ENCODE measurements around the gene THBS1. TPM values are rescaled to one million over a fixed set of nuclear protein-coding genes. Genes with fewer than 3 reads are reported as not detected.
A peak's percentile ranks its signal among the peaks of the same experiment; 100 is the strongest.

THBS1 gene
- polyA plus RNA-seq, 1 donor from 2014 or later, result 1.4 TPM

DNA sequence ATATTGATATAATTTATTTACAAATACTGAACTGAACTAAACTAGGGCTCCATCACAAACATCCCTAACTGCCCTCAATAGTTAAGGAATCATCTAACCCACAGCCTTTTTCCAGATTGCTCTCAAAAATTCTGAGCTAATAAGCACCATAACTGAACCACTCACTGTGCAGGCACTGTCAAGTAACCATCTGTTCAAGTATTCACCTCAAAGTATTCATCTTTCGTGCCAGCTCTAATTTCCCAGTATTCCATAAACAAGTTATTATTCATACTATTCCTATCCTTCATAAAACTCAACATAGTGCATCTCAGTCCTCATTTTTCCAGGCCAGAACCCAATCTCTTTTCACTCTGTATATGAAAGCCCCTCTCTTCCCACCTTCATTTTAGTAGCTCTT lies 41.1 kb downstream of the THBS1 start:
- peaks cover 1% of the 10 kb centered on the region for H3K27me3 Mint-ChIP-seq
- no peak overlapping the region for H3K27ac Mint-ChIP-seq
- no peak overlapping the region for H3K4me3 Mint-ChIP-seq

DNA sequence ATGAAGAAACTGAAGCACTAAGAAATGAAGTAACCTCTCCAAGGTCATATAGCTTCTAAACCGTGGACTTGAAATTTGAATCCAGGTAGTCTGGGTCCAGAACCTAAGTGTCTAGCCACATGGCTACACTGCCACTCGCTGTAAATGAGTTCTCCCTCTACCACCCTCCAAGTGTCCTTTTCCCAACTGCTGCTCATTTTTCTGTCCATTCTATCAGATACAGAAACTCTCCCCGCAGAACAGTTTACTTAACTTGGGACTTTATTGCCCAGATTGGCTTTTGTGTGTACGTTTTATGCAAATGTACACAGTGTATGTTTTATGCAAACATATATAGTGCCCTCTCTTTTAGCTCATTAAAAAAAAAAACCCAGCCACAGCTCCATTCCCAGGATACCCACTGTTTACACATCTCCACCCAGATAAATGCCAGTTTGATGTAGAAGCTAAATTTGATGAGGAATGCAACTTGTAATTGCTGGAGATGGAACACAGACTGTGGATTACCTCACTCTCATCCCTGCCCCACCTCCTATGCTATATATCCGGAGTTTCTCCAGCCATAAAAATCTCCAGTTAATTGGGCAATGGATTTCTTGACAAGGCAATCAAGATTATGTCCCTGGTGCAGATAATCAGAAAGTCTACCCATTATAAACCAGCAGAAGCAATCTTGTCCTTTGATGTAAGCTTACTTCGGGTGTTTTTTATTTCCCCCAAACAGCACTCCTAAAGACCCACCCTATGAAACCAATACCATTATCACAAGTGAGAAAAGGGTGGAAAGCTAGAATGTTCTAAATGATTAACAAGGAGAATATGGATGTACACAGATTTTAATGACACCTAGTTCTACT lies 42.0 kb downstream of the THBS1 start:
- H3K4me3 Mint-ChIP-seq, result no peak overlapping the region
- no peaks in the 10 kb centered on the region for H3K9me3 Mint-ChIP-seq
- peaks cover 5 to 20% (median 8%) of the 10 kb centered on the region in 3 donors for H3K4me1 Mint-ChIP-seq
- peaks cover 1% of the 10 kb centered on the region for H3K27me3 Mint-ChIP-seq
- no peak overlapping the region for H3K27ac Mint-ChIP-seq
- no peaks in the 10 kb centered on the region for H3K36me3 Mint-ChIP-seq

More for the DNA sequence above, 41.1 kb downstream of the THBS1 start:
- H3K9me3 Mint-ChIP-seq, result no peaks in the 10 kb centered on the region
- no peaks in the 10 kb centered on the region for H3K36me3 Mint-ChIP-seq
- H3K4me1 Mint-ChIP-seq, result peaks cover 5 to 20% (median 8%) of the 10 kb centered on the region in 3 donors

DNA sequence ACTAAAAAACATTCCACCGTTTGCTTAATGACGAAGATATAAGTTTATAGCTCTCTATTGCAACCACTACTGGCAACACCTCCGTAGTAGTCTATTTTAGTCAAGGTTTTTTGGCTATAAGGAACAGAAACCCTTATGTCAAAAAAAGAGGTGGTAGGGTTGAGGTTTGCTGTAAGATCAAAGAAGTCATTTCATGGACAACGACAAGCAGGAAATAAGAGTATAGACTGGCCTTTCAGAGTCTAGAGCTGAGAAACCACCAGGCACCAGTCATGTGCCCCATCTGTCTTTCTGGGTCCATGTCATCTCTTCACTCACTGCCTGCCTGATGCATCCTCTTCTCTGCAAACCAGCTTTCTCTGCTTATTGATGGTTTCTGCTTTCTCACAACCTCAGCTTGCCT lies 42.7 kb downstream of the THBS1 start:
- Mint-ChIP-seq H3K27me3 (peaks cover 1% of the 10 kb centered on the region), H3K27ac (no peak overlapping the region), H3K4me3 (peak overlapping the region in 1 of 4 donors; percentile 15), H3K4me1 (peaks cover 5 to 20% (median 8%) of the 10 kb centered on the region in 3 donors), H3K36me3 (no peaks in the 10 kb centered on the region), H3K9me3 (no peaks in the 10 kb centered on the region)

DNA sequence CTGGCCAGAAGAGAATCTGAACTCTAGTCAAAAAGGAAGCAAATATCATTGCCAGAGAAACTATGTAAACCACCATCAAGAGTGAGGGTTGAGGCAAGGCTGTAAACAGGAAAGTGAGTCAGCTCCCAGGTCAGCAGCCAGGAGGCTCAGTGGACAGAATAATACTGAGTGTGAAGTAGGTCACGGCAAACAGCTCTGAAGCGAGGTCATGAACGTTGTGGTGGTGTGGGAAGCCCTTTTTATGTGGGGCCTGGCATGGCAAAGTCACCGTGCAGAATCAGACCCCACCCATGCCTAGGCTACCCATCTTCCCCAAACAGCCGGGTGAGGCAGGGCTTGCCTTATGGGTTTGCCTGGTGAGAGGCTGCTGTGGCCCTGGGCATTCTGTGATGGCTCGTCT lies 43.9 kb downstream of the THBS1 start:
- H3K9me3 Mint-ChIP-seq, result no peaks in the 10 kb centered on the region
- peak overlapping the region; percentile 74 to 96 (median 85) for H3K27ac Mint-ChIP-seq
- H3K36me3 Mint-ChIP-seq, result no peaks in the 10 kb centered on the region
- peaks cover 1% of the 10 kb centered on the region for H3K27me3 Mint-ChIP-seq
- peaks cover 5 to 28% (median 10%) of the 10 kb centered on the region in 3 donors for H3K4me1 Mint-ChIP-seq
- peak overlapping the region in 3 of 4 donors; percentile 2 to 74 (median 73) for H3K4me3 Mint-ChIP-seq

DNA sequence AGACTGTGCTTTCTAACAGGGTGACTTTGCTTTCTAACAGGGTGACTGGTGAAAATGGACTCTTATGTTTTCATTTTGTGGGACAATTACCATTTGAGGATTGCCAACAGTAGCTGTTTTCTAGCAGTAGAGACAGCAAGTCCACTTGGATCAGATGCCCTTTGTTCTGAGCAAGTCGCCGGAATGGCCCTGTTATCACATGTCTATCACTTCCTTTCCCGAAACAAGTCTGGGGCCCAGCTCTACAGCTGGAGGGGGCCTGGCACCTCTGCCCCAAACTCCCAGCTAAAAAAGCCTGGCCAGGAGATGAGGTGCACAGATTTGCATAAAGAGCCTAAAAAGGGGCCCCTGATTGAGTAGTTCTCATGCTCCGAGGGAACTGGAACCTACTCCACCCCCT lies 44.6 kb downstream of the THBS1 start:
- Mint-ChIP-seq H3K36me3 (no peaks in the 10 kb centered on the region), H3K9me3 (no peaks in the 10 kb centered on the region), H3K4me1 (peaks cover 5 to 30% (median 10%) of the 10 kb centered on the region in 3 donors), H3K27ac (peak overlapping the region in 2 of 3 donors; percentile 74 to 96), H3K27me3 (peaks cover 1% of the 10 kb centered on the region), H3K4me3 (peak overlapping the region in 2 of 4 donors; percentile 47 to 73)

DNA sequence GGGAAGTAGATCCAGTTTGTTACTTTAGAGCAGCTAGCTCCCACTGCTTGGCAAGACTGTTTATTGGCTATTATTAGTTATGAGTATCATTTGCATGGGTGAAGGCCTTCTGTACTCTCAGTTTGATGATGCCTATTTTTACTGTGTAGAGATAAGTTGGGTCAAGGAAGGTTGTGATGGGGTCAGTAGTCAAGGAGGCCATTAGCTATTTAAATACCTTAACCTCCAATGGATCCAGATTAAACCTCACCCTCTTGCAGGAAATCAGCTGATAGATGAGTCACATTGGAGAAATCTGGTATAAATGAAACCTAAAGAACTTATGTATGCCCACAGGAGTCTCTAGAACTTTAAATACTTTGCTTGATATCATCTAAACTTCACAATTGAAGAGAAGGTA lies 45.0 kb downstream of the THBS1 start:
- Mint-ChIP-seq H3K27me3 (peaks cover 1% of the 10 kb centered on the region), H3K9me3 (no peaks in the 10 kb centered on the region), H3K36me3 (no peaks in the 10 kb centered on the region), H3K27ac (no peak overlapping the region), H3K4me1 (peaks cover 5 to 30% (median 10%) of the 10 kb centered on the region in 3 donors), H3K4me3 (no peak overlapping the region)

DNA sequence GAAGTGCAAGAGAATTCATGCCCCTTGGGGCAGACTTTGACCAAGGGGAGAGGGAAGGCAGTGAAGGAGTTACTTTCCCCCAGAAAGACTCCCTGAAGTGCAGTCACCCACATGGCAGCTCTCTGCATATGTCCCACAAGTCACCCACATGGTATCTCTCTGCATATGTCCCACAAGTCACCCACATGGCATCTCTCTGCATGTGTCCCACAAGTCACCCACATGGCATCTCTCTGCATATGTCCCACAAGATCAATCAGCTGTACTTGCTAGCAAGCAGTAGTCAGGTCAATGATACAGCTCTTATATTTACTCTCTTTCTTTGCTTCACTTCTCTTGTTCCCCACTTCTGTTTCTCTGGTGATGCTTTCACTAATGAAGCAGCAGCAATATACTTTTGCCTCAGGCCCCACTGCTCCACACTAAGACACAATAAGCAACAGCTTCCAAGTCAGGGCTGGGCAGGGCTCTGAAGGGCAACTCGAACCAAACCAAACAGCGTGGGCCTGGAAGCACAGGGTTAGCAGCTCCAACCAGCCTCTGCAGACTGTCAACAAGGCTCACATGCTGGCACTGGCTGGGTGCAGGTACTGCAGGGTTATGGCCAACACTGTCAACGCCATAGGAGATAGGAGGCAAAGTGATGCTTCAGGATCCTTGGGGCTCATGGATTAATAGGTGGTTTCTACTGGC lies 46.7 kb downstream of the THBS1 start:
- Mint-ChIP-seq H3K27ac (no peak overlapping the region), H3K9me3 (no peaks in the 10 kb centered on the region), H3K4me1 (peaks cover 5 to 30% (median 10%) of the 10 kb centered on the region in 3 donors), H3K27me3 (peaks cover 1% of the 10 kb centered on the region), H3K36me3 (no peaks in the 10 kb centered on the region), H3K4me3 (no peak overlapping the region)

DNA sequence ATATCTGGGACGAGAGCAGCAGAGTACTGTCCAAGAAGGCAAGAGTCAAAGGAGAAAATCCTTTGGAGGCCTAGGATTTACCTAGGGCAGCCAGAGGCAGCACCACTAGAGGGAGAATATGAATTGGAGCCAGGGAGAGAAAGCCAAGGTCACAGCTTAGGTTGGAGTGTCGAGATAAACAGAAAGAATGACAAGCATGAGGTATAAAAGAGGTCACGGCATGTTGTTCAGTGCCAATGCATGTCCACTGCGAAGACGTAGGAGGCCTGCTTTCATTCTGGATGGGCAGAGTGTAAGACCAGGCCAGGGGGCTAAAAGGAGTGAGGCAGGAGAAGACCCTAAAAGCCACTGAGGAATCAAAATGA lies 47.2 kb downstream of the THBS1 start:
- Mint-ChIP-seq H3K27me3 (peaks cover 1% of the 10 kb centered on the region), H3K9me3 (no peaks in the 10 kb centered on the region), H3K27ac (no peak overlapping the region), H3K4me3 (no peak overlapping the region), H3K4me1 (peaks cover 5 to 30% (median 8%) of the 10 kb centered on the region in 3 donors), H3K36me3 (no peaks in the 10 kb centered on the region)

DNA sequence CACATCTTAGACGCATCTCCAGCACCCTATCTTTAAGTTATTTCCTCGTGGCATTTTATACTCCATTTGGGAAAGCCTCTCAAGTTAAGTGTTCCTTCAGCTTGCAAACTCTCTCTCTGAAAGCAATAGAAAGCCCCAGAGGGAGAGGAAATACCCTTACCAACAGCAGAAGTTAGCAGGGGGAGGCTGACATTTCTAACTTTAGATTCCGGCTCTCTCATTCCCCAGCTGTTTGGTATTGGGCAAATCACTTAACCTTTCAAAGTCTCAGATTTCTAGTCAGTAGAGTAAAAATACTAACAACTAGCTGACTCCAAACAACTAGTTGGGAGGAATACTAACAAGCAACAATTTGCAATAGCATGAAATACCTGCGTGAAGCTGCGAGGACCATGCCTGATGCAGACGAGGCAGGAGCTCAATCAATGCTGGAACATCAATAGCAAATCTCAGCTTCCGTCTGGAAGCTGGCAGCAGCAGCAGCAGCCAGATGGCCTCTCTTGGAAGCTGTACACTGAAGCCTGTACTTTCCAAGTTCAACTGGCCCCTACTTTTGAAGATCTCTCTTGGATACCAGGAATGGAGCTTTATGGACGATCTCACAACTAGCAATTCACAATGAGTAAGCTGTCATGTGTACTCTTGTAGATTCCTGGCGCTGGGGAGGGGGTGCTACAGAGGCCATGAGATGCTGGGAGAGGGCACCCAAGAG lies 47.8 kb downstream of the THBS1 start:
- Mint-ChIP-seq H3K27ac (peak overlapping the region in 1 of 3 donors; percentile 1), H3K36me3 (no peaks in the 10 kb centered on the region), H3K9me3 (no peaks in the 10 kb centered on the region), H3K27me3 (peaks cover 1% of the 10 kb centered on the region), H3K4me3 (no peak overlapping the region), H3K4me1 (peaks cover 5 to 26% (median 8%) of the 10 kb centered on the region in 3 donors)

DNA sequence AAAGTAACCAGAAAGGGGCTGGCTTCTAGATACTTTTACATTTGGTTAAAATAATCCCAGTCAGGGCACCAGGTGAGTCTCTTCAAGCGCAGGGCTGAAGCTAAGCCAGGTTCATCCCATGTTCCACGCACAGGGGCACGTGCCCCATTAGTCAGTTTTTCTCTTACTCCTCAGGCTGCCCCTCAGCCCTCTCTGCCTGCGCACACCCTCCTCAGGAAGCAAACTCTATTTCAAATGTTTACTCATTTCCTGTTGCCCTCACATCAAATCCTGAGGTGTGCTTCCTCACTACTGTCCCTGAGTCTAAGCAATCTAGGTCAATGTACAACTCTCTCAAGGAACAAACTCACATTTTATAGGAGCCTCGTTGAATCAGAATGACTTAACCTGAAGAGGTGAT lies 48.5 kb downstream of the THBS1 start:
- no peaks in the 10 kb centered on the region for H3K36me3 Mint-ChIP-seq
- H3K4me1 Mint-ChIP-seq, result peaks cover 3 to 19% (median 8%) of the 10 kb centered on the region in 3 donors
- peak overlapping the region in 1 of 3 donors; percentile 1 for H3K27ac Mint-ChIP-seq
- H3K27me3 Mint-ChIP-seq, result no peaks in the 10 kb centered on the region
- H3K9me3 Mint-ChIP-seq, result no peaks in the 10 kb centered on the region
- no peak overlapping the region for H3K4me3 Mint-ChIP-seq

DNA sequence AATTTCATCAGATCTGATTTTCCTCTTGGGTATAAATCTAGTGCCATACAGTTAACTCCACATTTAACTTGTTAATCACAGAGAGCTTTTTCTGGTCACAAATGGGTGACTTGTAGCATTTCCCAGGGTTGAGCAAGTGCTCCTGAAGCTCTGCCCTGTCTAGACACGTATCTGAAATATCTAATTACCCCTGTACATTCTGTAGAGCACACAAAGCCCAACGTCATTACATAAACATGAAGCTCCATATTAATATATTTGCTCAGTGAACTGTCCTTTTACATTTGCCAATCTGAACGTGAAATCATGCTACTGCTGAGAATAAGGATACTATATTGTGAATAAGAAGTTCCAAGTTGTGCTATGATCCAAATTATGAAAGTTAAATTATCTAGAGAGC lies 49.0 kb downstream of the THBS1 start:
- no peak overlapping the region for H3K27ac Mint-ChIP-seq
- no peaks in the 10 kb centered on the region for H3K36me3 Mint-ChIP-seq
- peaks cover 0 to 15% (median 4%) of the 10 kb centered on the region in 3 donors for H3K4me1 Mint-ChIP-seq
- H3K9me3 Mint-ChIP-seq, result no peaks in the 10 kb centered on the region
- peaks cover 1% of the 10 kb centered on the region for H3K27me3 Mint-ChIP-seq
- H3K4me3 Mint-ChIP-seq, result no peak overlapping the region

DNA sequence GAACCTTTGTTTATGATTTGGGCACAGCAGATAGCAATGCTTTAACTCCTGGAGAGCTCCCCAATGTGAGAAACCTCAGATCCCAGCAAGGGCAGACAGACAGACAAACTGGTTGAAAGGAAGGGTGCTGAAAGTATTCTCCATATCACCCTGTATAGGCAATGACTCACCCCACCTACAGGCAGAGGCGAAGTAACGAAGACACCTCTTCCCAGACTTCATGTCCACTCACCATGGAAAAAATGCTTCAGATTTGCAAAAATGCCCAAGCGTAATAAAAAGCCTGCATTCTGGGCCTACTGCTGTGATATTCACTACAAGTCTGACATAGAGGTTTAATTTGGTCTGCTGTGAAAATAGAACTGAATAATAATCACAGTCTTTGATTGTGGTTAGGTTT lies 50.5 kb downstream of the THBS1 start:
- Mint-ChIP-seq H3K4me1 (peaks cover 0 to 13% (median 2%) of the 10 kb centered on the region in 3 donors), H3K27me3 (peaks cover 1% of the 10 kb centered on the region), H3K4me3 (no peak overlapping the region), H3K27ac (peak overlapping the region in 1 of 3 donors; percentile 73), H3K36me3 (no peaks in the 10 kb centered on the region), H3K9me3 (no peaks in the 10 kb centered on the region)

DNA sequence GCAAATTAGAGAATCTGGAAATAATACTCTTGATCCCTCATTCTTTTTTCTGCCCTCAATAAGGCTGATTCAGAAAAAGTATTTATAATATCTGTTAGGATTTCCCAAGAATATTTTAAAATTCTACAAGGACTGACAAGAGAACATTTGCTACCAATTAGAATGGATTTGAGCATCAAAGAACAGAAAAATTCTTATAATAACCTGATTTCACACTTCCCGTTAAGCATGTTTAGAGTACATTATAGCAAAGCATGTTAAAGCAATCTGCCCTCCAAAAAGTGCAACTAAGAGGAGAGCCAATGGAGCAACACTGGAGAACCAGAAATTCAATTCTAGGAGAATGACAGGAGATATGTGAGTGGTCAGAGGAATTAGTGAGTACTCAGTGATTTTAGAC lies 57.2 kb downstream of the THBS1 start:
- Mint-ChIP-seq H3K27ac (no peak overlapping the region), H3K9me3 (peaks cover 0 to 2% (median 0%) of the 10 kb centered on the region in 3 donors), H3K4me3 (no peak overlapping the region), H3K27me3 (peaks cover 3% of the 10 kb centered on the region), H3K36me3 (no peaks in the 10 kb centered on the region), H3K4me1 (no peaks in the 10 kb centered on the region)

DNA sequence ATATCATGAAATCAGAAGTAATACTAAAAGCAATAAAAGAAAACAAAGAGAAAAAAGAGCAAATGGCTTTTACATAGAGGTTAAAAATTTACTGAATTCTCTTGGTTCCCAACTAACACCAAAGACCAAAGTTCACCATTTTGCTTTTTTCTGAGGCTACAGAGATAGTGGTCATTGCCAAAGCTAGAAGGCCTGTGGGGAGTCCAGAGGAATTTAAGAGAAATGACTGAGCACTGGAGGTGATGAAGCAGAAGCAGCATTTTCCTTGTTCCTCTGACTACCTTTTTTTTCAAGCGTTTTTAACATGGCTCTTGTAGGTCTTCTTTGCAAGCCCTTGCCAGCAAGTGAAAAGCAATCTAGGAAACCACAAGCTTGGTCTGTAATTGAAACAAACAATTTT lies 58.2 kb downstream of the THBS1 start:
- H3K9me3 Mint-ChIP-seq, result peaks cover 0 to 2% (median 0%) of the 10 kb centered on the region in 3 donors
- H3K27me3 Mint-ChIP-seq, result peaks cover 3% of the 10 kb centered on the region
- H3K4me3 Mint-ChIP-seq, result no peak overlapping the region
- H3K27ac Mint-ChIP-seq, result no peak overlapping the region
- H3K36me3 Mint-ChIP-seq, result no peaks in the 10 kb centered on the region
- H3K4me1 Mint-ChIP-seq, result no peaks in the 10 kb centered on the region

DNA sequence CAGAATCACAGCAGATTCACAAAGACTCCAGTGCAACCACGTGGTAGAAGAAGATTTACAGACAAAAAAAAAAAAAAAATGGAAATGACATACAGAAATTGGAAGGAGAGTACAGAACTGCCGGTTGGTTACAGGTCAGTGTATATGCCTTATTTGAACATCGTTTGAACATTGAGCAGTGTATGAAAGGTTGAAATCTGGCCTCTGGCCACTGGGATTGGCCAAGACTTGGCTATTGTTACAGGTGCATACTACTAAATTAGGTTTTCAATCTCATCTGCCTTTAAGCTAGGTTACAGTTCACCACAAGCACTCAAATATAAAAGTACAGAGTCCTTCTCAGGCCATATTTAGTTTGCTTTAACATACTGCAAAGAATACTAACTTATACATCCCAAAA lies 59.8 kb downstream of the THBS1 start:
- peaks cover 2% of the 10 kb centered on the region for H3K27me3 Mint-ChIP-seq
- no peak overlapping the region for H3K4me3 Mint-ChIP-seq
- H3K27ac Mint-ChIP-seq, result no peak overlapping the region
- peaks cover 0 to 2% (median 0%) of the 10 kb centered on the region in 3 donors for H3K9me3 Mint-ChIP-seq
- H3K36me3 Mint-ChIP-seq, result no peaks in the 10 kb centered on the region
- no peaks in the 10 kb centered on the region for H3K4me1 Mint-ChIP-seq
